B cell (primary cell): ENCODE results near the gene COMT. TPM values are rescaled to one million over a fixed set of nuclear protein-coding genes. Genes with fewer than 3 reads are reported as not detected.
"Not testable (repeated sequence)": the region's sequence is repeated elsewhere in the genome, so short reads cannot be mapped to it uniquely, and the experiment has no call there.

ENCODE experiments used
- ATAC-seq: fragments of 200-7000 bp; cut with Tn5 transposase; one replicate; pipeline ENCODE4 v1.10.0; 2021; ENCODE audit warnings: low read depth, mild to moderate bottlenecking, moderate number of reproducible peaks, moderate library complexity
- CTCF ChIA-PET: fragments of 350-600 bp; sonication (Branson Sonifier 250); formaldehyde crosslinking; loops from one replicate; lab custom pipeline; 2021; ENCODE audit warnings: antibody characterized with exemption, inconsistent platforms; lab: Charles Lee
- POLR2A ChIA-PET: fragments of 350-600 bp; sonication (Branson Sonifier 250); formaldehyde crosslinking; loops from one replicate; lab custom pipeline; 2021; ENCODE audit warnings: antibody characterized with exemption; lab: Charles Lee
- DNase-seq: peaks from one replicate; pipeline ENCODE4 v3.0.0; 2013
- H2AFZ ChIP-seq: 2 replicates; pipeline ENCODE4 v1.6.1; 2012; ENCODE audit warnings: mild to moderate bottlenecking, low read depth, low read length; ENCODE audit not compliant: insufficient read depth, poor library complexity, severe bottlenecking
- H3K27ac ChIP-seq, 2 donors: 1 replicate in 1 of 2; 2 replicates in 1 of 2; pipeline ENCODE4 v1.5.1; 2012 to 2013; ENCODE audit warnings: low read length in 2 of 2, mild to moderate bottlenecking in 2 of 2, moderate library complexity in 1 of 2
- H3K27me3 ChIP-seq, 4 experiments: fragments of 200-600 bp in 1 of 4; sonication (generic) in 1 of 4; replicated peaks in 1 of 4; 1 replicate in 2 of 4; 2 replicates in 2 of 4; pipeline versions ENCODE4 v1.6.1 to v1.7.0; 2013 to 2016; ENCODE audit warnings: low read length in 3 of 4, mild to moderate bottlenecking in 2 of 4, mixed read lengths in 1 of 4, moderate library complexity in 1 of 4; ENCODE audit not compliant: insufficient read depth in 4 of 4, control insufficient read depth in 3 of 4; ENCODE audit errors: control extremely low read depth in 1 of 4
- H3K36me3 ChIP-seq, 2 experiments: replicated peaks in 1 of 2; 1 replicate in 1 of 2; 2 replicates in 1 of 2; pipeline versions ENCODE4 v1.6.1 to v1.7.1; 2013; ENCODE audit warnings: low read length in 1 of 2; ENCODE audit not compliant: insufficient read depth in 2 of 2, control insufficient read depth in 1 of 2; ENCODE audit errors: control extremely low read depth in 1 of 2, extremely low read depth in 1 of 2
- H3K4me1 ChIP-seq, 2 donors: fragments of 200-600 bp in 1 of 2; sonication (generic) in 1 of 2; 1 replicate in 1 of 2; 2 replicates in 1 of 2; pipeline versions ENCODE4 v1.5.1 to v1.6.1; 2013 to 2017; ENCODE audit warnings: low read length in 2 of 2; ENCODE audit not compliant: control insufficient read depth in 2 of 2, insufficient read depth in 2 of 2
- H3K4me2 ChIP-seq: replicated peaks from 2 replicates; pipeline ENCODE3; 2012; ENCODE audit warnings: mild to moderate bottlenecking, low read depth, low read length; ENCODE audit not compliant: poor library complexity, severe bottlenecking
- H3K4me3 ChIP-seq, 5 experiments: fragments of 200-600 bp in 1 of 5; sonication (generic) in 1 of 5; 1 replicate in 3 of 5; 2 replicates in 2 of 5; pipeline versions ENCODE4 v1.5.1 to v1.7.0; 2011 to 2016; ENCODE audit warnings: low read length in 4 of 5, mild to moderate bottlenecking in 4 of 5, low read depth in 2 of 5, control low read depth in 1 of 5, moderate library complexity in 1 of 5; ENCODE audit not compliant: insufficient read depth in 1 of 5; ENCODE audit errors: control extremely low read depth in 1 of 5, extremely low read depth in 1 of 5
- H3K79me2 ChIP-seq: fragments of 200-600 bp; sonication (generic); one replicate; pipeline ENCODE4 v1.6.0; 2016; ENCODE audit warnings: low read length; ENCODE audit not compliant: control insufficient read depth, insufficient read depth
- H3K9ac ChIP-seq: fragments of 200-600 bp; sonication (generic); 2 replicates; pipeline ENCODE4 v1.6.1; 2017; ENCODE audit warnings: mild to moderate bottlenecking, low read length, moderate library complexity
- H3K9me3 ChIP-seq, 3 donors: one replicate each; pipeline versions ENCODE4 v1.6.1 to v1.7.1; 2013; ENCODE audit warnings: low read length in 2 of 3; ENCODE audit not compliant: control insufficient read depth in 2 of 3, insufficient read depth in 1 of 3; ENCODE audit errors: control extremely low read depth in 1 of 3
- H4K20me1 ChIP-seq: 2 replicates; pipeline ENCODE4 v1.6.0; 2012; ENCODE audit warnings: mild to moderate bottlenecking, low read length; ENCODE audit not compliant: insufficient read depth, control insufficient read depth, poor library complexity, severe bottlenecking
- H3K27ac Mint-ChIP-seq: one replicate; pipeline ENCODE4 v1.8.0; 2021; ENCODE audit warnings: mixed read lengths
- H3K27me3 Mint-ChIP-seq: one replicate; pipeline ENCODE4 v1.8.0; 2021; ENCODE audit warnings: mixed read lengths
- H3K4me1 Mint-ChIP-seq: one replicate; pipeline ENCODE4 v1.8.0; 2021; ENCODE audit warnings: mixed read lengths
- H3K4me3 Mint-ChIP-seq: one replicate; pipeline ENCODE4 v1.8.0; 2021; ENCODE audit warnings: mixed read lengths
- H3K9me3 Mint-ChIP-seq: one replicate; pipeline ENCODE4 v1.8.0; 2022; ENCODE audit warnings: mixed read lengths; ENCODE audit not compliant: insufficient read depth
- CTCF ChIP-seq: fragments of 200-600 bp; IDR thresholded peaks from one replicate; pipeline ENCODE4 v1.8.0; 2022; ENCODE audit warnings: antibody characterized with exemption, mild to moderate bottlenecking
- EZH2 ChIP-seq: IDR thresholded peaks from 2 replicates; pipeline ENCODE4 v1.6.1; 2012; ENCODE audit warnings: borderline replicate concordance, low read depth, mild to moderate bottlenecking, moderate library complexity, low read length; ENCODE audit not compliant: insufficient read depth, poor library complexity, severe bottlenecking
- WGBS: methylation state at CpG from one replicate; pipeline ENCODE4 v1.1.5; 2013; ENCODE audit warnings: missing lambda C conversion rate; ENCODE audit not compliant: insufficient coverage; 5-methylcytosine and 5-hydroxymethylcytosine counted together
- intact Hi-C: fragments of 100-400 bp; cut with micrococcal nuclease; formaldehyde crosslinking; loops from one replicate; pipeline ENCODE4 v1.10.0; 2022
- polyA plus RNA-seq: library from polyadenylated mRNA; depleted of rRNA; stranded (reverse); fragments of >200 nt; gene quantifications from 2 replicates; pipeline ENCODE4 v1.2.3, GENCODE V29; 2012
- total RNA-seq, 2 donors: library from RNA; stranded (reverse); fragments of 120-200 nt in 1 of 2; gene quantifications; 1 replicate in 1 of 2; 2 replicates in 1 of 2; pipeline versions ENCODE4 v1.2.3 to v1.2.4, GENCODE V29; 2013 to 2022

Gene COMT
- total and polyA plus RNA-seq, 2 donors (not counting 1 experiment from before 2014, with no cell fraction given): 32.6 to 58.3 TPM

- intact Hi-C loops: no loop called here
- Histone ChIP-seq H4K20me1 (no peaks in the 10 kb centered on the region), H2AFZ (no peak overlapping the region), H3K36me3 (peaks cover 0 to 21% of the 10 kb centered on the region in 2 experiments), H3K9me3 (no peaks in the 10 kb centered on the region), H3K79me2 (no peaks in the 10 kb centered on the region), H3K9ac (no peak overlapping the region), H3K27ac (no peak overlapping the region), H3K4me1 (no peaks in the 10 kb centered on the region), H3K27me3 (no peaks in the 10 kb centered on the region), H3K4me3 (no peak overlapping the region), H3K4me2 (no peak overlapping the region)
- 96% methylated on average over 3 of the region's 3 CpGs for WGBS
- Mint-ChIP-seq H3K27ac (no peak overlapping the region), H3K27me3 (no peaks in the 10 kb centered on the region), H3K4me3 (no peak overlapping the region), H3K4me1 (no peaks in the 10 kb centered on the region), H3K9me3 (no peaks in the 10 kb centered on the region)
- no peak for ATAC-seq
- no peak for DNase-seq
- CTCF ChIA-PET: no interaction called here
- POLR2A ChIA-PET: no interaction called here
- no peak for TF ChIP-seq EZH2
- TF ChIP-seq CTCF: no peak
Observed at GRCh38 chr22:19921544-19922081, 20.0 kb upstream of the COMT start.

- ChIA-PET POLR2A (no interaction called here), CTCF (interaction anchor here (1.1 to 1.8 kb wide), 3 partner anchors 11 to 194 kb away, joined by 4 to 5 read pairs (median 4); no protein-coding TSS in a partner anchor)
- no peak for TF ChIP-seq EZH2
- H3K9me3 Mint-ChIP-seq: no peaks in the 10 kb centered on the region
- H2AFZ ChIP-seq: no peak overlapping the region
- no peaks in the 10 kb centered on the region for H3K79me2 ChIP-seq
- no peak overlapping the region for H3K9ac ChIP-seq
- H3K27me3 Mint-ChIP-seq: no peaks in the 10 kb centered on the region
- H3K4me2 ChIP-seq: no peak overlapping the region
- no peak overlapping the region for H3K4me3 ChIP-seq
- H3K27ac Mint-ChIP-seq: no peak overlapping the region
- WGBS: 87% methylated on average over 9 of the region's 12 CpGs
- H3K4me1 Mint-ChIP-seq: no peaks in the 10 kb centered on the region
- no peak overlapping the region for H3K27ac ChIP-seq
- intact Hi-C loops: no loop called here
- no peaks in the 10 kb centered on the region for H3K4me1 ChIP-seq
- no peaks in the 10 kb centered on the region for H4K20me1 ChIP-seq
- no peaks in the 10 kb centered on the region for H3K27me3 ChIP-seq
- peaks cover 0 to 3% of the 10 kb centered on the region in 2 experiments for H3K36me3 ChIP-seq
- no peak overlapping the region for H3K4me3 Mint-ChIP-seq
- DNase-seq (no peak), ATAC-seq (no peak)
- no peaks in the 10 kb centered on the region for H3K9me3 ChIP-seq
Observed at GRCh38 chr22:19923914-19924513, 17.6 kb upstream of the COMT start.

- CTCF ChIA-PET: interaction anchor here (1.2 kb wide), 1 partner anchor 9 kb away, joined by 3 read pairs; no protein-coding TSS in a partner anchor
- H3K9me3 Mint-ChIP-seq, H3K4me3 Mint-ChIP-seq, H3K9ac ChIP-seq, H3K27ac Mint-ChIP-seq, H3K9me3 ChIP-seq, H4K20me1 ChIP-seq, H3K27me3 Mint-ChIP-seq, POLR2A ChIA-PET, H2AFZ ChIP-seq, H3K36me3 ChIP-seq, DNase-seq, H3K4me1 Mint-ChIP-seq, H3K4me1 ChIP-seq, H3K27me3 ChIP-seq, H3K79me2 ChIP-seq, H3K4me3 ChIP-seq, ATAC-seq, H3K27ac ChIP-seq, H3K4me2 ChIP-seq, intact Hi-C loops: not testable (repeated sequence)
- 96% methylated on average over 5 of the region's 11 CpGs for WGBS
Observed at GRCh38 chr22:19926028-19926427, 15.5 kb upstream of the COMT start.
